Nephron (organoid): ENCODE data around the gene FOXK1.

Experiments used
- H3K27ac Mint-ChIP-seq, 3 experiments: 2 replicates each; pipeline ENCODE4 v1.8.0; 2020; ENCODE audit warnings: mixed read lengths in 3 of 3, mild to moderate bottlenecking in 2 of 3, moderate library complexity in 1 of 3
- H3K27me3 Mint-ChIP-seq: 2 replicates; pipeline ENCODE4 v1.8.0; 2021; ENCODE audit warnings: low read depth, mild to moderate bottlenecking, moderate library complexity, mixed read lengths
- H3K36me3 Mint-ChIP-seq: 2 replicates; pipeline ENCODE4 v1.8.0; 2020; ENCODE audit warnings: low read depth, mixed read lengths
- H3K4me1 Mint-ChIP-seq: 2 replicates; pipeline ENCODE4 v1.8.0; 2020; ENCODE audit warnings: mixed read lengths
- H3K4me3 Mint-ChIP-seq, 3 experiments: 2 replicates each; pipeline ENCODE4 v1.8.0; 2020; ENCODE audit warnings: mild to moderate bottlenecking in 3 of 3, mixed read lengths in 3 of 3, moderate library complexity in 2 of 3
- H3K9me3 Mint-ChIP-seq: 2 replicates; pipeline ENCODE4 v1.8.0; 2020; ENCODE audit warnings: mixed read lengths
- CTCF ChIP-seq, 3 experiments: fragments of 200-600 bp; sonication (generic); IDR thresholded peaks; one replicate each; pipeline ENCODE4 v1.5.0; 2021; ENCODE audit warnings: antibody characterized with exemption in 3 of 3; ENCODE audit not compliant: unreplicated experiment in 3 of 3

The FOXK1 gene

GRCh38 chr7:4715410-4715776, 33.3 kb downstream of the FOXK1 start:
- no peaks in the 10 kb centered on the region for H3K9me3 Mint-ChIP-seq
- H3K27ac Mint-ChIP-seq = peak overlapping the region; percentile 9 to 74 (median 34)
- H3K4me1 Mint-ChIP-seq = peaks cover 39% of the 10 kb centered on the region
- peaks cover 70% of the 10 kb centered on the region for H3K36me3 Mint-ChIP-seq
- no peaks in the 10 kb centered on the region for H3K27me3 Mint-ChIP-seq
- TF ChIP-seq CTCF (IDR thresholded peaks at IDR 0.05; ENCODE audit: unreplicated experiment in 3 of 3) = no peak
- H3K4me3 Mint-ChIP-seq = peak overlapping the region in 1 of 3 experiments; percentile 6

- no peaks in the 10 kb centered on the region for H3K9me3 Mint-ChIP-seq
- no peak for TF ChIP-seq CTCF (IDR thresholded peaks at IDR 0.05; ENCODE audit: unreplicated experiment in 3 of 3)
- H3K27me3 Mint-ChIP-seq = no peaks in the 10 kb centered on the region
- peaks cover 54% of the 10 kb centered on the region for H3K36me3 Mint-ChIP-seq
- H3K27ac Mint-ChIP-seq = peak overlapping the region in 1 of 3 experiments; percentile 45
- H3K4me3 Mint-ChIP-seq = no peak overlapping the region
- H3K4me1 Mint-ChIP-seq = peaks cover 40% of the 10 kb centered on the region
These were observed 35.1 kb downstream of the FOXK1 start for GRCh38 chr7:4716946-4717795.

- Mint-ChIP-seq H3K4me3 (no peak overlapping the region), H3K27ac (peak overlapping the region in 1 of 3 experiments; percentile 45)
These were observed 36.0 kb downstream of the FOXK1 start for GRCh38 chr7:4718075-4718474.

GRCh38 chr7:4720225-4720624, 38.1 kb downstream of the FOXK1 start:
- TF ChIP-seq CTCF (IDR thresholded peaks at IDR 0.05; ENCODE audit: unreplicated experiment in 3 of 3) = no peak
- peaks cover 41% of the 10 kb centered on the region for H3K36me3 Mint-ChIP-seq
- no peaks in the 10 kb centered on the region for H3K27me3 Mint-ChIP-seq
- no peak overlapping the region for H3K4me3 Mint-ChIP-seq
- H3K9me3 Mint-ChIP-seq = no peaks in the 10 kb centered on the region
- peak overlapping the region; percentile 33 to 58 (median 44) for H3K27ac Mint-ChIP-seq
- peaks cover 41% of the 10 kb centered on the region for H3K4me1 Mint-ChIP-seq

More at GRCh38 chr7:4718075-4718474, 36.0 kb downstream of the FOXK1 start:
- Mint-ChIP-seq H3K27me3 (no peaks in the 10 kb centered on the region), H3K4me1 (peaks cover 38% of the 10 kb centered on the region), H3K36me3 (peaks cover 50% of the 10 kb centered on the region), H3K9me3 (no peaks in the 10 kb centered on the region)
- TF ChIP-seq CTCF (IDR thresholded peaks at IDR 0.05; ENCODE audit: unreplicated experiment in 3 of 3) = no peak

GRCh38 chr7:4722308-4722707, 40.2 kb downstream of the FOXK1 start:
- Mint-ChIP-seq H3K4me3 (no peak overlapping the region), H3K9me3 (no peaks in the 10 kb centered on the region), H3K27me3 (no peaks in the 10 kb centered on the region), H3K36me3 (peaks cover 27% of the 10 kb centered on the region), H3K27ac (peak overlapping the region in 1 of 3 experiments; percentile 55), H3K4me1 (peaks cover 51% of the 10 kb centered on the region)
- no peak for TF ChIP-seq CTCF (IDR thresholded peaks at IDR 0.05; ENCODE audit: unreplicated experiment in 3 of 3)
